ENCODE results near the gene ABCC1.

ABCC1 gene

DNA sequence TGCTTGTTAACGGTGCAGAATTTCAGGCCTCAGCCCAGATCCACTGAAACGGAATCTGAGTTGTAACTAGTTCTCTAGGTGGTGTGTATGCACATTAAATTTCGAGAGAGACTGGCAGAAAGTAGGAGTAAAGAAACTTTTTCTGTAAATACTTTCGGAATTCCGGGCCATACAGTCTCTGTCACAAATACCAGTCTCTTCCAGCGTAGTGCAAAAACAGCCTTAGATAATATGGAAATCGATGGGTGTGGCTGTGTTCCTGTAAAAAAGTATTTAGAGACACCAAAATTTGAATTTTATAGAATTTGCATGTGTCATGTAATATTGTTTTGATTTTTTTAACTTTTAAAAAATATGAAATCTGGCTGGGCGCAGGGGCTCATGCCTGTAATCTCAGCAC, 109.7 kb downstream of the ABCC1 start:
- H4K20me1 ChIP-seq (ENCODE audit: insufficient read depth, low read length): peaks cover 5% of the 10 kb centered on the region; the same call in 1 of the 2 replicates
- no peaks in the 10 kb centered on the region; the same call in 1 of the 2 replicates for H3K79me2 ChIP-seq (ENCODE audit: low read length)
- peaks cover 54% of the 10 kb centered on the region for H3K36me3 ChIP-seq (replicated peaks; ENCODE audit: low read depth, low read length)
- H3K27ac ChIP-seq (ENCODE audit: low read length): no peak overlapping the region
- H3K4me2 ChIP-seq (ENCODE audit: low read length): no peak overlapping the region
- no peaks in the 10 kb centered on the region for H3K4me1 ChIP-seq (ENCODE audit: low read length)
- no peak overlapping the region for H3K4me3 ChIP-seq (ENCODE audit: low read length)
- H3K9ac ChIP-seq (ENCODE audit: low read length): no peak overlapping the region
- H2AFZ ChIP-seq (ENCODE audit: low read depth, low read length): no peak overlapping the region
- H3K9me3 ChIP-seq (ENCODE audit: insufficient read depth, low read length): no peaks in the 10 kb centered on the region
- H3K27me3 ChIP-seq (ENCODE audit: low read depth, low read length): no peaks in the 10 kb centered on the region
- TF ChIP-seq EZH2phosphoT487 (IDR thresholded peaks at IDR 0.05; ENCODE audit: low read depth) (no peak), CTCF (IDR thresholded peaks at IDR 0.05; ENCODE audit: low read depth, low read length) (no peak)

- Histone ChIP-seq H3K9me3 (ENCODE audit: insufficient read depth, low read length) (no peaks in the 10 kb centered on the region), H3K36me3 (replicated peaks; ENCODE audit: low read depth, low read length) (peaks cover 54% of the 10 kb centered on the region), H3K79me2 (ENCODE audit: low read length) (no peaks in the 10 kb centered on the region; the same call in 1 of the 2 replicates), H3K4me1 (ENCODE audit: low read length) (no peaks in the 10 kb centered on the region), H3K4me2 (ENCODE audit: low read length) (no peak overlapping the region), H4K20me1 (ENCODE audit: insufficient read depth, low read length) (peaks cover 5% of the 10 kb centered on the region; the same call in 1 of the 2 replicates), H3K4me3 (ENCODE audit: low read length) (no peak overlapping the region), H3K27me3 (ENCODE audit: low read depth, low read length) (no peaks in the 10 kb centered on the region), H3K9ac (ENCODE audit: low read length) (no peak overlapping the region), H3K27ac (ENCODE audit: low read length) (no peak overlapping the region), H2AFZ (ENCODE audit: low read depth, low read length) (no peak overlapping the region)
- no peak for TF ChIP-seq EZH2phosphoT487 (IDR thresholded peaks at IDR 0.05; ENCODE audit: low read depth)
- TF ChIP-seq CTCF (IDR thresholded peaks at IDR 0.05; ENCODE audit: low read depth, low read length): no peak
Observed at GRCh38 chr16:16059895-16060590, 110.6 kb downstream of the ABCC1 start.

DNA sequence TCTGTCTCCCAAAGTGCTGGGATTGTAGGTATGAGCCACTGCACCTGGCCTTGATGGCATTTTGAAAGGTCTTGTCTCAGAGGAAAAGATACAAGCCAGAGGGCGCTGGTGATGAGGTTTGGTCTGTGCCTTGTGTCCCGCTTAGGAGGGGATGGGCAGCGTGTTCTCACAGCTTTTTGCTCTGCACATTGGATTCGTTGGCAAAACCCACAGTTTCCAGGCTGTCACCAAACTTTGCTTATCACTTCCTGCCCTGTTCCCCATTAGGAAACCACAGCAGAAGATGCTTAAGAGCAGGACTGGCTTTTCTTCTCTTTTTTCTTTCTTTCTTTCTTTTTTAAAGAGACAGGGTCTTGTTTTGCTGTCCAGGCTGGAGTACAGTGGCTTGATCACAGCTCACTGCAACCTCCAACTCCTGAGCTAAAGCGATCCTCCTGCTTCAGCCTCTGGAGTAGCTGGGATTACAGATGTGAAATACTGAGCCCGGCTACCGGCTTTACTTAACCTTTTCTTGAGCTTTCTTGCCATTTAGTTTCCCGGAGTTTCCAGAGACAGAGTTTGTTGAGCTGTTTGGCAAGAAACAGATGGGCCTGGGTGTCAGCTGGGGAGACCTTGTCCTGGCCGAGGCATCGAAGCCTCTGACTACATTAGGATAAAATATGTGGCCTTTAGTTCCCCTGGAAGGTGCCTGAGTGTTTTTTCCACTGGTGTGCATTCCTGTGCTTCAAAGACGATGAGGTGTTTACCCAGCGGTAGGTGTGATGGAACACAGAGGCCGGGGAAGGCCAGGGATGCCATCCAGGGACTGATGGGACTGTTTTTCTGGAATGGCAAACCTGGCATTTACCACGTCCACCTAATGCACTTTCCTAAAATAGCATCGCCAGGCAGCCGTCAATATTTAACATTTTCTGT, 112.9 kb downstream of the ABCC1 start:
- no peaks in the 10 kb centered on the region for H3K4me1 ChIP-seq (ENCODE audit: low read length)
- H3K9me3 ChIP-seq (ENCODE audit: insufficient read depth, low read length): no peaks in the 10 kb centered on the region
- no peak overlapping the region for H3K4me2 ChIP-seq (ENCODE audit: low read length)
- H3K27ac ChIP-seq (ENCODE audit: low read length): no peak overlapping the region
- TF ChIP-seq EZH2phosphoT487 (IDR thresholded peaks at IDR 0.05; ENCODE audit: low read depth): no peak
- H3K9ac ChIP-seq (ENCODE audit: low read length): no peak overlapping the region
- H3K36me3 ChIP-seq (replicated peaks; ENCODE audit: low read depth, low read length): peaks cover 49% of the 10 kb centered on the region
- peaks cover 5% of the 10 kb centered on the region; the same call in 1 of the 2 replicates for H4K20me1 ChIP-seq (ENCODE audit: insufficient read depth, low read length)
- no peaks in the 10 kb centered on the region; the same call in 1 of the 2 replicates for H3K79me2 ChIP-seq (ENCODE audit: low read length)
- H3K4me3 ChIP-seq (ENCODE audit: low read length): no peak overlapping the region
- no peaks in the 10 kb centered on the region for H3K27me3 ChIP-seq (ENCODE audit: low read depth, low read length)
- no peak overlapping the region for H2AFZ ChIP-seq (ENCODE audit: low read depth, low read length)

- Histone ChIP-seq H3K27ac (ENCODE audit: low read length) (no peak overlapping the region), H3K9ac (ENCODE audit: low read length) (no peak overlapping the region), H4K20me1 (ENCODE audit: insufficient read depth, low read length) (peaks cover 5% of the 10 kb centered on the region; the same call in 1 of the 2 replicates), H3K36me3 (replicated peaks; ENCODE audit: low read depth, low read length) (peaks cover 53% of the 10 kb centered on the region), H2AFZ (ENCODE audit: low read depth, low read length) (no peak overlapping the region), H3K4me1 (ENCODE audit: low read length) (no peaks in the 10 kb centered on the region), H3K27me3 (ENCODE audit: low read depth, low read length) (no peaks in the 10 kb centered on the region), H3K4me3 (ENCODE audit: low read length) (no peak overlapping the region), H3K79me2 (ENCODE audit: low read length) (no peaks in the 10 kb centered on the region; the same call in 1 of the 2 replicates), H3K9me3 (ENCODE audit: insufficient read depth, low read length) (no peaks in the 10 kb centered on the region), H3K4me2 (ENCODE audit: low read length) (no peak overlapping the region)
- TF ChIP-seq EZH2phosphoT487 (IDR thresholded peaks at IDR 0.05; ENCODE audit: low read depth): no peak
- no peak for TF ChIP-seq CTCF (IDR thresholded peaks at IDR 0.05; ENCODE audit: low read depth, low read length)
Observed at GRCh38 chr16:16063683-16064082, 114.3 kb downstream of the ABCC1 start.
